KG1 (cell line): ENCODE results near the gene CERK.
"Not testable (repeated sequence)": the region's sequence is repeated elsewhere in the genome, so short reads cannot be mapped to it uniquely, and the experiment has no call there.

ENCODE experiments used
- DNase-seq: peaks from one replicate; lab custom pipeline; 2025; lab: John Stamatoyannopoulos, UW

Gene CERK

DNA sequence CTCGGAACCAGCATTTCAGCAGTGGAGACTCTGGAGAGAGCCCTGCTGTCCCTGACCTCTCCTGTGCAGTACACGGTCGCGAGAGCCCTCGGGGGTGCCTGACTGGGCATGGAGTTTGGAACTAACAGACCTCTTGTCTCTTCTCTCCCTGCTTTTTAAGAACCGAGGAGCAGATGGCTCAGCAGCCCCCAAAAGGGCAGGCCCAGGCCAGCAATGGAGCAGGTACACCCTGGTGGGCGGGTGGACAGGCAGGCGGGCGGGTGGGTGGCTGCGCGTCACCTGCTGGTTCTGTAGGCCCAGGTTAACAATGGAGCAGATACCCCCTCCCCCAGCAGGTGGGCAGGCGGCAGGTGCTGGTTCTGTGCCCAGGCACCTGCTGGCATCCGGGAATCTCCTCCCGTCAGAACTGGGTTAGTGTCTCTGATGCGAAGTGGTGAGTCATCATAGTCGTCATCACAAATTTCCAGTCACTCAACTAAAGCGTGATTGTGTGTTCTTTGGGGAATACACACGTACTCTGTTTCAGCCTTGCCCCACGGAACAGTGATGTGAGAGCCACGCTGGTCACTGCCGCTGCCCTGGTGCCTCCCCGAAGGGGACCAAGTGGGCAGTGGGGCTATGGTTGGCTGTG lies 76.7 kb downstream of the CERK start:
- no peak for DNase-seq

DNA sequence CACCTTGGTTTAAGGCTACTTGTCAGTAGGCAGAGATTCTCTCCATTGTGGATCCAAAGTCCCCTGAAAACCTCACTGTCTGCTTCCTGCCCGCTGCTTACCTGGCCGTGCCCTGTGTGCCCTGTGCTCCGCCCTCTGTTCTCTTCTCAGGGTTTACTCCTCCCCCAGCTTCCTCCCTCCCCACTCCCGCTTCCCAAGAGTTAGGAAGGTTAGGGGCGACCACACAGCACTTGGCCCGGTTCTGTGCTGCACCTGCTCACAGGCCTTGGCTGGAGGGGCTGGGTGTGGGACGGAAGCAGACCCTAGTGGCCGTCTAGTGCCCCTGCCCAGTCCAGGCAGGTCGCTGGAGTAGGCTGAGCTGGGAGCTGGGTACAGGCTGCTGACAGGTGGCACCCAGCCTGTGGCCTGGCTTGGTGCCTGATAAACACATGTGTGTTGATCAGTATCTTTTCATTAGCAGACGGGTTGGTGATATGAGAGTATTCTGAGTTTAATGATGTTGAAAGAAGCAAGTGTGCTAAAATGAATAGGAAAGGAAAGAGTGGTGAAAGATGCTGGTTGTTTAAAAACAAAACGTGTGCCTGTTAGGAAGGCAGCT lies 77.3 kb downstream of the CERK start:
- DNase-seq: no peak

DNA sequence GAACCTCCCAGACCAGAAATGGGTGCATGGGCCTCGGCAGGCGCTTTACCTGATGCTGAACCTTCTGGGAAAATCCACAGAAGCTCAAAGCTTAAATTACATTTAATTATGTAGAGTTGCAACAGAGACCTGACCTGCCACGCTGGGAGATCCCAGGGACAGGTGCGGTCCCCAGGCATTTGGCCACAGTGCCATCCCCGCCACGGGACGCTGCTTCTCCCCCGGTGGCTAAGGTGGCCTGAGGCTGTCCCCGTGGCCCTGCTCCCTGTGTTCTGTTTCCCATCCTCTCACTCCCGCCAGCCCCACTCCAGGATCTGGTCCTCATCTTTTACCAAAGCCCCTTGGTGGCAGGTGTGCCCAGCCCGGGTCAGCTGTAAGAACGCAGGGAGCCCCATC lies 78.3 kb downstream of the CERK start:
- no peak for DNase-seq

DNA sequence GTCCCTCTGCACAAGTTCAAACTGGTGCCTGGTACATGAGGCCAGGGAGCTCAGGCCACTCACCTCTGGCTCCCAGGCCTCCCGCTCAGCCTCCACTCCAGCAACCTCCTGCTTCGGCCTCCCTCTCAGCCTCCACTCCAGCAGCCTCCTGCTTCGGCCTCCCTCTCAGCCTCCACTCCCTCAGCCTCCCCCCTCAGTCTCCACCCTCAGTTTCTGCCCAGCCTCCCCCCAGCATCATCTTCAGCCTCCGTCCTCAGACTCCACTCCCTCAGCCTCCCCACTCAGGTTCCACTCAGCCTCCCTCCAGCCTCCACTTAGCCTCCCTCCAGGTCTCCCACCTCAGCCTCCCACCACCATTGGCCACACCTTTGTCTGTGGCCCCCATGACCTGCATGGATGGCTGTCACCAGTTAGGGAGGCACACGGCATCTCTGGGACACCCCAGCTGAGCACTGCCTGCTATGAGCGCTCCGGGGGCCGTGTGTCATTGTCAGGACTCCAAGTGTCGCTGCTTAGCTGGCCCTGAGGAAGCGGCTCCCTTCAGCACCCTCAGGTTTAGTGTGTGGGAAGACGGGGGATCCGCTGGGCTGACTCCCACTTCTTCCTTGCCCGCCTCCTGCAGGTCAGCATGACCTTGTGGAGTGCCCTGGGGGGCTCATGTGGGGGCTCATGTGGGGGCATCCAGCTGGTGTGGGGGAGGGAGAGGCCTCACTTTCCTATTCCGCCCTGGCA lies 78.8 kb downstream of the CERK start:
- DNase-seq: no peak

DNA sequence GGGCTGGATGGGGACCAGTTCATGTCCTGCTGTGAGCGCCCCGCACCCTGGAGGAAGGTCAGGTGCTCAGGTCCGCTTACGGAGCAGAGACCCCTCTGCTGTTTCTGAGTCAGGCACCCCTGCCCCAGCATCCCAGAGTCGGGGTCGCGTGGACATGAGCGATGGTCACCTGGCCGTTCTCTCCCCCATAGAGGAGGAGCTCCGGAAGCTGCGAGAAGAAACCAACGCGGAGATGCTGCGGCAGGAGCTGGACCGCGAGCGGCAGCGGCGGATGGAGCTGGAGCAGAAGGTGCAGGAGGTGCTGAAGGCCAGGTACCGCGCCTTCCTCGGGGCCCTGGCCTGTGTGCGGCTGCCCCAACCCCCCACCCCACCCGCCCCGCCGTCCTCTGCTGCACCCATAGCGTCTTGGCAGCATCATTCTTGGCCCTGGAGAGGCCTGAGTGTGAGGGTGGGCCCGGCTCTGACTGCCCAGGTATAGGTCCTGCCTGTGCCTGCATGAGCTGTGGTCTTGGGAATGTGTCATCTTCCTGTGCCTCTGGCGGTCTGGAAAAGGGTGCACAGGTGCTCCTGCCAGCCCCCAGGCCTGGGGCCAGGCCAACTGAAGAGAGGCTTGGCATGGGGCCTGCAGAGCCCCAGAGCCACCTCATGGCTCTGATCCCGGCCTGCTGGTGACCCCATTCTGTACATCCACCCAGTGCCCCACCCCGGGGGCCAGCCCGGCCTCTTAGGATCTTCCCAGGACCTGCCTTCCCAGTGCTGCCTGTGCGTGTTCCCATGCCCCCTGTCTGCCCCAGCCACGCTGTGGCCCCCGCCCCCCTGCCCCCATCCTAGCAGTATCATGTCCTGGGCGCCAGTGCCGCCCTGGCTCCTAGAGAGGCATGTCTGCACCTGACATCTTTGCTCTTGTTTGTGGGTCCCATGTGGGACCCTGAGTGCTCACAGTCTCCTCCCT lies 79.8 kb downstream of the CERK start:
- no peak for DNase-seq

DNA sequence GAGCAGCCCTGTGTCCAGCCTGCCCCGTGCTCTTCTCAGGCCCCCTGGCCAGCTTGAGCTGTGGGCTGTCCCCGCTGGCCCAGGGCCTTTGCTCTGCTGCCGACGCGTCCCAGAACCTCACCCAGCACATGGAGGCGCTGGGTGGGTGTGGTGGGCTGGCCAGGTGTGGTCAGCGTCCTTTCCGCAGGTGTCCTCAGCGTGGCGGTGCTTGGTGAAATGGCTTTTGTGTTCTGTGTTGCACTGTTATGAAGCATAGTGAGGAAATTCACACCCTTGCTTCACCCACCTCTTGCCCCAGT lies 80.4 kb downstream of the CERK start:
- no peak for DNase-seq

DNA sequence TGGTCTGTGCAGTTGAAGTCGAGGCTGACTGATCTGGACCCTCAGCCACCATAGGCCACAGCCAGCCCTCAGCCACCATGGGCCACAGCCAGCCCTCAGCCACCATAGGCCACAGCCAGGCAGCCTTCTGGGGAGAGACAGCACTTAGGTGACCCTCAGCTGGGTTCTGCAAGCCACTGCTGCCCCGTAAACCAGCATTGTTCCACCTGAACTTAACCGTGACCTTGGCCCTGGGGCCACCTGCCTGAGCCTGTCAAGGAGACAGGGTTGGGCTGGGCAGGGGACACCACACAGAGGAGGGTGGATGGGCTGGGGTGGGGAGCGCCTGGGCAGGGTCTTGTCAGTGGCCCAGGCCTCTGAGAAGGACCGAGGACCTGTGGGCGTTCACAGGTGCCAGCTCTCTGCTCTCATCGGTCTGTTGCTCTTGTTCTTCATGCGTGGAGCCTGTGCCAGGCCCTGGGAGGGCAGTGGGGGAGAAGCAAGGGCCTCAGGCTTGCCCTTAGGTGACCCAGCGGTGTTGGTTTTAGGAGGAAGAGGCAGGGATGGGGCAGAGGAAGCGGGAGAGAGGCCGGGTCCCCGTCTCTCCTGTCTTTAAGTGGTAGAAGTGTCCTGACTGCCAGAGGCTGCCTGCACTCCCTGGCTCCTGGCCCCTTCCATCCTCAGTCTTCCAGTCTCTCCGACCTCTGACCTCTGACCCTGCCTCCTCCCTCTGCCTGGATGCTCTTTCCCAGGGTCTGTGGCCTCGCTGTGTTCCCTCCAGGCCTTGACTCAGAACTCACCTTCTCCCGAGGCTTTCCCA lies 81.0 kb downstream of the CERK start:
- DNase-seq: no peak

DNA sequence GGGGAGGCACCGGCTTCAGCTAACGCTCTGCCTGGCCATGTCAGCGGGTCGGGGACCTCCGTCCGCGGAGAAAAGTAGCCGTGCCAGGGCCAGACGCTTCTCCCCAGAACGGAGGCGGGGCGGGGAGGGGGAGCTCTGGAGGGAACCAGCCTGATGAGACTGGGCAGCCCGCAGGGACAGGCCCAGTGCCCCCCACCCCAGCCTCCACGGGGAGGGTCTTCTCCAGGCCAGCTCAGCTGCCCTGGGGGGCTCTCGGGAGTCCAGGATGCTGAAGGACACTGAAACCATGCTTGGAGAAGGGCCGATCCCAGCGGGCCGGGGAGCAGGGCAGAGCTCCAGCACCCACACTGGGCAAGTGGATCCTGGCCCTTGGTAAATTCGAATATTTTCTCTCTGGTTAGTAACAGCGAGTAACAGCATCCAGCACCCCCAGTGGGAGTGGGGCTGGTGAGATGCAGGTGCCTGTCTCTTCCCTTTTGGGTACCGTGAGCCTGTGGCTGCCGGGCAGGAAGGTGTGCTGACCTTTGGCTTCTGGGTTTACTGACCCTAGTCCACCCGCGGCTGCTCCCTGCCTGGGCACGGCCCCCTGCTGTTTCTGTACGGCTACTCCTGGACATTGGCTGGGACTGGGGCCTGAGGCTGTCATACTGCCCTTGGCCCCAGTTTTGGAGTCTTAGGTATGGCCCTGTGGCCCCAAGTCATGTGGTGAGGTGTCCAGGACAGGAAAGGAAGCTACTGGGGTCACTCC lies 82.0 kb downstream of the CERK start:
- no peak for DNase-seq

DNA sequence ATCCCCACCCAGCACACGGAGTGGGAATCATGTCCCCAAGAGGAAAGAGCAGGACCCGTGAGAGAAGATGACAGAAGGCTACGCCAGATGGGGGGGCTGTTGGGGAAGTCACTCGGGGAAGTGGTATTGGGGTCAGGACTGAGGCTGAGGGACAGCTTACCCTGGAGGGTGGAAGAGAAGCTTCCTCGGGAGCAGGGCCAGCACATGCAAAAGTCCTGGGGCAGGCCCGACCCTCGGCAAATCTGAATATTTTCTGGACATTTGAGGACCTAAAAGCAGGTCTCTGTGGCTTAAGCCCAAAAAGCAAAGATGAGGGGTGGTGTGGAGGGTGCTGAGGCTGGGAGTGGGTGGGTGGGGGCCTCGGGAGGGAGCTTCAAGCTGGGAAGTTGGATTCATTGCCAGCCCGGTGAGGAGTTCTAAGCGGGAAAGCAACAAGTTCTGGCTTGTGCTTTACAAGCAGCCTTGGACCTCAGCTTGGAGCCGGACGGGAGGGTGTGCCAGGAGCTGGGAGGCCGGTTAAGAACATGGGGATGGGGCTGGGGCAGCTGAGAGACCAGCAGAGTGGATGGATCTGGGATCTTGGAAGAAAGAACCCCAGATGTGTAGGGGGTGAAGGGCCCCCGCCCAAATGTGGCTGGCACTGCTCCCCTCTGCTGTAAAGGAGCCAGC lies 83.0 kb downstream of the CERK start:
- no peak for DNase-seq

DNA sequence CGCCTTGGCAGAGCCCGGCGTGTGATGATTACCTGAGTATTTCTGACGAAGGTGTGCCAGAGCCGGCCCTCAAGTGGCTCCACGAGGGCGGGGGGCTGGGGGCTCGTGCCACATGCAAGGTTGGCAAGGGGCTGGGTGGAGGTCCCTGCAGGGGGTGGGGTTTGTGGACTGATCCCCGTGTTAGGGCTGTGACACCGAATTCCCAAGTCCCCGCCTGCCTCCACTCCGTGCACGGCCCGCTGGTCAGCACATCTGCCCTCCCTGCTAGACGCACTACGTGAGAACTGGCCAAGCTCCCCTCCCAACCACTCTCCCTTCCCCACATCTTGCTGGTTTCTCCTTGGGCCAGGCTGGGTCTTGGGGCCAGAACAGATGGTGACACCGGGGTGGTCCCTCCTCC lies 83.6 kb downstream of the CERK start:
- DNase-seq: no peak

DNA sequence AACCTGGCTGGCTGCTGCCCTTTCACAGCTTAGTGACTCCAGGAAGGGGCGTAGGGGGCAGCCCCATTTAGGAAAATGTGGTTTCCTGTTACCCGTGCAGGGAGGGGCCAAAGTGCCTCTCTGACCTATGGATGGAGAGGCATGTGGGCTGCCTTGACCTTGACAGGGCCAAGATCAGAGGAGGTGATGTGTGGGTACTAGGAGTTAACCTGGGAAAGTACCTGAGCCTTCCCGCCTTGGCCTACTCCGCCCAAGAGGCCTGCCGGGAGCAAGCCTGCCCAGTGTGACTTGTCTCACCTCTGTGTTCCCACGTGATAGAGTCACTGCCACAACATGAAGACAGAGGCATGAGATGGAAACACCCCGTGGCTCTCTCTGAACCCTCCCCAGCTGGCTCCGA lies 84.5 kb downstream of the CERK start:
- no peak for DNase-seq

DNA sequence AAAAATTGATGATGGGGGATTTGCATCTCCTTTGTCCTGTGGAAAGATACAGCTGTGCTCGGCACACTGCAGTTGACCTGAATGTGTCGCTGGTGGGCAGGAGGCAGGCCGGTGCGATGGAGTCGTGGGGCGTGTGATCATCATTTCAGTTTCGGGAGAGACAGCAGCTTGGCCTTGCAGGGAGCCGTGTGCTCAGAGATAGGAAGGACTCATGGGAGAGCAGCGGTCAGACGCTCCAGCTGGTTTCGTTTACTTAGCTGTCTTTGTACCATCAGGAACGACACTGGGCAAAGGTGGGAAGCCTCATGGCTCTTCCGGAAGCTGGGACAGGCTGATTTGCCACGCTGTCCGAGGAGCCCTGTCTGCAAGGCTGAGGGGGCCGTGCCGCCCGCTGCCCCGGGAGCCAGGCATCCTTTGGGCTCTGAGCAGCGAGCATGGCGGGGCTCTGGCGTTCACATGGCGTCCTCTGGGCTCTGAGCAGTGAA lies 85.2 kb downstream of the CERK start:
- no peak for DNase-seq

DNA sequence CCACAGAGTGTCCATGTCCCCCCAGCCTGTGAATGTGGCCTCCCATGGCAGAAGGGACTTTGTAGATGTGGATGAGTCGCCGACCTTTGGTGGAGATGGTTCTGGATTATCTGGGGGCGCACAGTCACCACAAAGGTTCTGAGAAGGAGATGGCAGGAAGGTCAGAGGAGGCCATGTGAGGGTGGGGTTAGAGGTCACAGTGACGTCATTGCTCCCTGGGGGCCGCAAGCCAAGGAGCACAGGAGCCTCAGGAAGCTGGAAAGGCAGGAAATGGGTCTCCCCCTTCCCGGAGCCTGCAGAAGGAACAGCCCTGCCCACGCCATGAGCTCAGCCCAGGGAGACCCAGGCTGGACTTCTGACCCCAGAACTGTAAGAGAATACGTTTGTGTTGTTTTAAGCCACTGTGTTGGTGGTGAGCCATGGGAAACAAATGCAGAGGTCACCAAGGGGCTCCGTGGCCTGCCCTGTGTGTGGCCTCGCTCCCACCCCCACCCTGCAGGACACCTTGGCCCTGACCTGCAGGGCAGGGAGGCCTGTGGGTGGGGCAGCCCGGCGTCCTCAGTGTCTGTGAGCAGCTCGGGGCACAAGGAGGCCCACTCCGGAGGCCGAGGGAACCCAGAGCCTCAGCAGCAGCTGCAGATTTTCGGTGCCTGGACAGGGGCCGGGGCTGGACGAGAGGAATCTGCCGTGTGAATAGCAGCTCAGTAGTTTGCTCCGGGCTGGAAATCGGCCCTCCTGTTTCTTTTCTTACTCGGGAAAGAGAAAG lies 85.8 kb downstream of the CERK start:
- DNase-seq: no peak

DNA sequence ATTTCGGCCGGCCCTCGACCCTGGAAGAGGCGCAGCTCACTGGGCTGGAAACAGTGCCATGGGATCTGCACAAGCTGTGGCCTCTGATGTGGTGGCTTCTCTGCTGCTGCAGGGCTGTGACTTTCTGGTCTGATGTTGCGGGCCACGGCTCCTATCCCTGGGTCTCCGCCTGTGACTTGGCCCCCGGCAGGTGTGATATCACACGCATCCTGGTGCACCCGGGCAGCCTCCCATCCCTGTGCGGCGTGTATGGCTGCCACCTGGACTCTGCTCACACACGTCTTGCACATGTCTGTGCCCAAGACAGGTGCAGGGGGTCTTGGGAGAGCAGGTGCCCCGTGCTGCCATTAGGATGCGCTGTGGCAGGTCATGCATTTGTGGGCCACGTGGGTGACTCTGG lies 86.7 kb downstream of the CERK start:
- DNase-seq: no peak

DNA sequence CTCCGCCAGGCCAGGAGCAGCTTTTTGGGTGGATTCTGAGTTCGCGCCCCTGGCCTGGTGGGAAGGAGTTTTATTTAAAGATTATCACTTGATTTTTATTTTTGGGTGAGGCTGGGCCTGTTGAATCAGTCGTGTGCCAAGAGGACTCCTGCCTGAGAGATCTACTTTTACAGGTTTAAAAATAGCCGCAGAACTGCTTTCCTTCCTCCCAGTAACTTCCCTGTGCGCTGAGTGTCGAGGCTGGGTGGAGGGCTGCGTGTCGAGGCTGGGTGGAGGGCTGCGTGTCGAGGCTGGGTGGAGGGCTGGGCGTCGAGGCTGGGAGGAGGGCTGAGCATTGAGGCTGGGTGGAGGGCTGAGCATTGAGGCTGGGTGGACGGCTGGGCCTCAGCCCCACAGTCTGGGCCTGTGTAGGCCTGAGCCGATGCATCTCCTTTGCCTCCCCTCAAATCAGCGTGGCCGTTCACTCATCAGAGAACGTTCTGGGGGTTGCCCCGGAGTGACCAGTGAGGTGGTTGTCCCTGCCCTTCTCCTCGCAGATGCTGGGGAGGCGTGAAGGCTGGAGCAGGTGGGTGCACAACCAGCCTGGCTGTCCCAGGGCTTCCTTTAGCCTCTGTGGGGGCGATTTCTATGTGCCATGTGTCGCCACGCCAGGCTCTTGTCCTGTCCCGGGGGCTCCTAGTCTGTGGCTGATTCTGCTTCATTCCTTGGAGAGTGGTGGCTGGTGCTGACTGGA lies 87.8 kb downstream of the CERK start:
- DNase-seq: no peak

DNA sequence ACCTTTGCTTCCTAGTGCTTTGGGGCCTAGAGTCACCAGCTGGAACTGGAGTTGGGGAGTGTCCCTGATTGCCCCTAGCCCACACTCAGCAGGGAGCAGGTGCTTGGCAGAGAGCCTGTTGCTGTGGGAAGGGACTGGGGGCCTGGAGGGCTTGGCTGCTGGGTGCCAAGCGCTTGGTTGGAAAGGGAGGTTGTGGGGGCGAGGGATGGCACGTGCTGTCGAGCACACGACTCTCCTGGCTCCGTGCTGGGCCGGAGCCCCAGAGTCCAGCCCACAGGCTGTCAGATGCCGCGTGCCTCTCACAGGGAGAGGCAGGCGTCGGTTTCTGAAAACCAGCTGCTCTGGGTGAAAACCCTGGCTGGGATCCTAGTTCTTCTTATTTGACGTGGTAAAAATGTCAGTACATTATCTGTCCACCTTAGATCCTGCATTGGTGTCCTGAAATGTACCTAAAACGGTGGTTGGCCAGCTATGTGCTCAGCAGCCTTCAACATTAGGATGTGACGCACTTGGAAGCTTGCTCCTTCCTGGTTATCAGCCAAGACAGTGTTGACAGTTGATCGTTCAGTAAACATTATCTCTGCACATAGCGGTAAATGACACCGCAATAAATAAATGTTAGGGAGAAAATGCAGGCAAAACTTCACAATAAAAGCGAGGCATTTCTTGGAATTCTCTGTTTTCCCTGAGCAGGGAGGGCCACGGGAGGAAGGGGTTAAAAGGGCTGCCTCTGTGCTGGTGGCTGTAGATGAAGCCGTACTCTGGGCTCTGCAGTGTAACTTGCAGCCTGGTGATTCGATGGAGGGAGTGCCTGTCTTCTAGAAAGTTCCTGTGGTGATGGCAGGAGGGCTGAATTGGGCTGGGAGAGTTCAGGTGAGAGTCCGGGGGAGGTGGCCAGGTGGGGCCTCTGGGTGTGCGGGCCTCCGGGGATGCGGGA lies 88.6 kb downstream of the CERK start:
- DNase-seq: no peak

DNA sequence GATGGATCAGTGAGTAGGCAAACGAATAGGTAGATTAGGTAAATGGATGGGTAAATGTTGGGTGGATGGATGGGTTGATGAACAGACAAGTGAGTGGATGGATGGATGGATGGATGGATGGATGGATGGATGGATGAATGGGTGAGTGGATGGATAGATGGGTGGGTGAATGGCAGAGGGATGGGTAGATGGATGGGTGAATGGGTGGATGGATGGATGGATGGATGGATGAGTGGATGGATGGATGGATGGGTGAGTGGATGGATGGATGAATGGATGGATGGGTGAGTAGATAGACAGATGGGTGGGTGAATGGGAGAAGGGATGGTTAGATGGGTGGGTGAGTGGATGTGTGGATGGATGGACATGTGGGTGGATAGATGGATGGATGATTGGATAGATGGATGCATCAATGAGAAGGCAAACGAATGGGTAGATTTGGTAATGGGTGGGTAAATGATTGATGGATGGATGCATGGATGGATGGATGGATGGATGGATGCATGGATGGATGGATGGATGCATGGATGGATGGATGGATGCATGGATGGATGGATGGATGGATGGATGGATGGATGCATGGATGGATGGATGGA lies 89.7 kb downstream of the CERK start:
- not testable (repeated sequence) for DNase-seq
